DMS153 treated with DMSO at 0.1 percent for 48 hours (cell line): ENCODE data around the gene BMP8A.
"Not testable (repeated sequence)": the region's sequence is repeated elsewhere in the genome, so short reads cannot be mapped to it uniquely, and the experiment has no call there.

ENCODE experiments used
- DNase-seq: peaks from one replicate; lab custom pipeline; 2025; ENCODE audit not compliant: unreplicated experiment; lab: John Stamatoyannopoulos, UW

The BMP8A gene

GRCh38 chr1:39481289-39481688, 10.1 kb upstream of the BMP8A start:
- DNase-seq = no peak

- DNase-seq = no peak
Observed at GRCh38 chr1:39483276-39483675, 8.2 kb upstream of the BMP8A start.

GRCh38 chr1:39484564-39484963, 6.9 kb upstream of the BMP8A start:
- DNase-seq = no peak

- DNase-seq = no peak
Observed at GRCh38 chr1:39485046-39485803, 6.2 kb upstream of the BMP8A start.

GRCh38 chr1:39488012-39488545, 3.4 kb upstream of the BMP8A start:
- no peak for DNase-seq

GRCh38 chr1:39488793-39489566, 2.5 kb upstream of the BMP8A start:
- no peak for DNase-seq

- no peak for DNase-seq
Observed at GRCh38 chr1:39489567-39490239, 1.7 kb upstream of the BMP8A start.

- peak; percentile 45 for DNase-seq
Observed at GRCh38 chr1:39490596-39491145, 765 bp upstream of the BMP8A start.

GRCh38 chr1:39492118-39493042, 944 bp downstream of the BMP8A start:
- DNase-seq = not testable (repeated sequence)

GRCh38 chr1:39493043-39493810, 1.8 kb downstream of the BMP8A start:
- not testable (repeated sequence) for DNase-seq

- DNase-seq = no peak
Observed at GRCh38 chr1:39494671-39495410, 3.4 kb downstream of the BMP8A start.

GRCh38 chr1:39496520-39496919, 5.1 kb downstream of the BMP8A start:
- not testable (repeated sequence) for DNase-seq

GRCh38 chr1:39497585-39497984, 6.1 kb downstream of the BMP8A start:
- DNase-seq = no peak

GRCh38 chr1:39498096-39498710, 6.8 kb downstream of the BMP8A start:
- not testable (repeated sequence) for DNase-seq

GRCh38 chr1:39498821-39499220, 7.4 kb downstream of the BMP8A start:
- not testable (repeated sequence) for DNase-seq

GRCh38 chr1:39499668-39500067, 8.2 kb downstream of the BMP8A start:
- DNase-seq = no peak

GRCh38 chr1:39500862-39501389, 9.5 kb downstream of the BMP8A start:
- DNase-seq = no peak

- no peak for DNase-seq
Observed at GRCh38 chr1:39501666-39502065, 10.2 kb downstream of the BMP8A start.
